Measurements from ENCODE around the gene CERS2. TPM values are rescaled to one million over a fixed set of nuclear protein-coding genes. Genes with fewer than 3 reads are reported as not detected.

The CERS2 gene
- total and polyA plus RNA-seq, 12 donors = 56.5 to 104 (median 76.8) TPM

DNA sequence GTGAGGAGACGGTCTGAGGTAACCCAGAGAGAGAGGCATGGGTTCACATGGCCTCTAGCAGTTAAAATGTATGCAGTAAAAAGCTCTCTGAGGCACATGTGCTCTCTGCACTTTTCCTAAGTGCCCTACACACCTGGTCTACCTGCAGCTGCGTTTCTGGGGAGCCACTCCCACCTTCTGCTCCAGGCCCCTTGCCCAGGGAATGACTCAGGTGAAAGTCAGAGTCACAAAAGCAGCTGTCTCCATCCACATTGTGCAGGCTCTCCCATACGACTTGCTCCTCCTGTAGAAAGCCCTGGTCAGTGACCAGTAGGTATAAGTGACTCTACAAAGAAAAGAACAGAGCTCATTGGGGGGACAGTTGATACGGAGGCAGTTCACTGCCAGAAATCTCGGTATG lies 23.3 kb upstream of the CERS2 start:
- intact Hi-C loops (cut with DNase I) = loop anchor here in 1 of 10 donors (2.0 kb wide), 1 partner anchor 19 kb away; no protein-coding TSS in a partner anchor
- TF ChIP-seq, protein P1, sequence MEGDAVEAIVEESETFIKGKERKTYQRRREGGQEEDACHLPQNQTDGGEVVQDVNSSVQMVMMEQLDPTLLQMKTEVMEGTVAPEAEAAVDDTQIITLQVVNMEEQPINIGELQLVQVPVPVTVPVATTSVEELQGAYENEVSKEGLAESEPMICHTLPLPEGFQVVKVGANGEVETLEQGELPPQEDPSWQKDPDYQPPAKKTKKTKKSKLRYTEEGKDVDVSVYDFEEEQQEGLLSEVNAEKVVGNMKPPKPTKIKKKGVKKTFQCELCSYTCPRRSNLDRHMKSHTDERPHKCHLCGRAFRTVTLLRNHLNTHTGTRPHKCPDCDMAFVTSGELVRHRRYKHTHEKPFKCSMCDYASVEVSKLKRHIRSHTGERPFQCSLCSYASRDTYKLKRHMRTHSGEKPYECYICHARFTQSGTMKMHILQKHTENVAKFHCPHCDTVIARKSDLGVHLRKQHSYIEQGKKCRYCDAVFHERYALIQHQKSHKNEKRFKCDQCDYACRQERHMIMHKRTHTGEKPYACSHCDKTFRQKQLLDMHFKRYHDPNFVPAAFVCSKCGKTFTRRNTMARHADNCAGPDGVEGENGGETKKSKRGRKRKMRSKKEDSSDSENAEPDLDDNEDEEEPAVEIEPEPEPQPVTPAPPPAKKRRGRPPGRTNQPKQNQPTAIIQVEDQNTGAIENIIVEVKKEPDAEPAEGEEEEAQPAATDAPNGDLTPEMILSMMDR (IDR thresholded peaks at IDR 0.05) = no peak
- Histone ChIP-seq H3K36me3 (peaks cover 0 to 64% (median 34%) of the 10 kb centered on the region in 9 donors), H3K27me3 (no peaks in the 10 kb centered on the region), H3K4me1 (peaks cover 6 to 49% (median 23%) of the 10 kb centered on the region in 9 donors), H3K9me3 (no peaks in the 10 kb centered on the region), H3K4me3 (no peak overlapping the region), H3K27ac (no peak overlapping the region)
- WGBS, 2 donors = 60 to 71% methylated on average over 5 of the region's 5 CpGs
- ATAC-seq (no peak), DNase-seq (no peak)

DNA sequence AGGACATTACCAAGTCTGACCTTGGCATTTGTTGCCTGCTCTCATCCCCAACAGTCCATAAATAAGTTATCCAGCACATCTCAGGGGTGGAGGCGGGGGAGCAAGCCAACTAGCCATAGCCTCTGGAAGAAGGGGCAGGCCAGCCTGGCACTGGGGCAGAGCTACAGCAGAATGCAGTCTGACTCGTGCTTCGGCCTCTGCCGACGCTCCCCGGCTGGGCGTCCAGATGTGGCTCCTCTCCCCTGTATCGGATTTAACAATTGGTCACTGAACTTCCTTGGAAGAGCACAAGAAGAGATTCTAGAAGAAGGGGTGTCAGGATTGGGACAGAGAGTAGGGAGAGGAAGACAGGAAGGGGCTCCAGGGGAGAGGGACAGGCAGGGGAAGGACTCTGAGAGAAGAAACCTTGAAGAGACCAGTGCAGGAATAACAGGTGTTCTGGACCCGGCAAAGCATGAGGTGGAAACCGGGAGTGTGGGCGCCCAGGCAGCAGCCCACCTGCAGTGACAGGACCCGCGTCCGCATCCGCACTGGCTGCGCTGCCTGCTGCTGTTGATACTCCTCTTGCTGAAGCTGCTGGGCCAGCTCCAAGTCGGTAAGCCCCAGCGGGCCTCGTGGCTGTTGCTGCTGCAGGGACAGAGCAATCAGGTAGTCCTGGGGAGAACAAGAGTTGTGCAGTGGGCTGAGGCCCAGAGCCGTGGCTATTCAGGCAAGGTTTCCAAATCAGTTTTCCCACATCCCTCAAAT lies 22.7 kb upstream of the CERS2 start:
- ATAC-seq = peak in 1 of 8 donors; percentile 8
- Histone ChIP-seq H3K27me3 (no peaks in the 10 kb centered on the region), H3K4me1 (peaks cover 2 to 43% (median 16%) of the 10 kb centered on the region in 9 donors), H3K4me3 (no peak overlapping the region), H3K27ac (no peak overlapping the region), H3K36me3 (peaks cover 0 to 60% (median 34%) of the 10 kb centered on the region in 9 donors), H3K9me3 (no peaks in the 10 kb centered on the region)
- DNase-seq = no peak
- intact Hi-C loops (cut with DNase I) = loop anchor here in 1 of 10 donors (2.0 kb wide), 1 partner anchor 18 kb away; no protein-coding TSS in a partner anchor
- TF ChIP-seq, protein P1 (IDR thresholded peaks at IDR 0.05) = no peak
- 86 to 89% methylated on average over 20 of the region's 20 CpGs for WGBS, 2 donors

DNA sequence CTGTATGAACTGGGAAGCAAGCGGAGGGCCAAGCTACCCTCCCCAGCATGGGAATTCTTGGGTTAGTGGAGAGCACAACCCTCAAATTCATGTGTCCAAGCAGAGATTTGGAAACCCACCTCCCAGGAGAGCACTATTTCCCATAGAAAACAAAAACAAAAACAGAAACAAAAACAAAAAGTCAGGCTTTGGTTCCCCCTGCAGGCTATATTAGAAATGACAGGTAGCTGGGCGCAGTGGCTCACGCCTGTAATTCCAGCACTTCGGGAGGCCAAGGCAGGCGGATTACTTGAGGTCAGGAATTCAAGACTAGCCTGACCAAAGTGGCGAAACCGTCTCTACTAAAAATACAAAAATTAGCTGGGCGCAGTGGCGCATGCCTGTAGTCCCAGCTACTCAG lies 21.3 kb upstream of the CERS2 start:
- Histone ChIP-seq H3K27ac (peak overlapping the region in 7 of 10 donors; percentile 17 to 62 (median 49)), H3K9me3 (no peaks in the 10 kb centered on the region), H3K36me3 (peaks cover 0 to 46% (median 28%) of the 10 kb centered on the region in 9 donors), H3K4me1 (peaks cover 0 to 31% (median 12%) of the 10 kb centered on the region in 9 donors), H3K4me3 (peak overlapping the region in 5 of 10 donors; percentile 14 to 41 (median 24)), H3K27me3 (no peaks in the 10 kb centered on the region)
- WGBS, 2 donors = 27 to 39% methylated on average over 9 of the region's 9 CpGs
- intact Hi-C loops (cut with DNase I) = loop anchor here in 1 of 10 donors (2.0 kb wide), 1 partner anchor 17 kb away; no protein-coding TSS in a partner anchor
- TF ChIP-seq, protein P1 (IDR thresholded peaks at IDR 0.05) = peak; percentile 64 to 90 (median 85)
- peak in 7 of 8 donors; percentile 16 to 76 (median 61) for ATAC-seq
- DNase-seq = no peak

DNA sequence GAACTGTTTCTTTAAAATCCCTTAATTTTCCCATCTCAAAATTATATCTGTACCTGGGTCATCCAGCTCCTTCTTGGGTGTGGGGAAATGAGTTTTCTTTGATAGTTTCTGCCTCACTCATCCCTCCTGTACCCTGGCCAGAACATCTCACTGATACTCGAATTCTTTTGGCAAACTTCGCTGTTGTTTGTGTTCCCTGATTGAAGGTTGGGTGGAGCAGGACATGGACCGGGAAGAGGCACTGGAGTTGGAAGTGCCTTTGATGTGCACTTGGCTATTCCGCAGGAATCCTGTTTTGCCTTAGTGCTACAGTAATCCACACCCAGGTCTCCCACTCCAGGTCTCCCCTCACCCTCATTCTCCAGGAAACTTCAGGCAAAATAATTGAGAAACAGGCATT lies 20.8 kb upstream of the CERS2 start:
- Histone ChIP-seq H3K9me3 (no peaks in the 10 kb centered on the region), H3K4me1 (peaks cover 0 to 27% (median 12%) of the 10 kb centered on the region in 9 donors), H3K27me3 (no peaks in the 10 kb centered on the region), H3K36me3 (peaks cover 0 to 41% (median 28%) of the 10 kb centered on the region in 9 donors), H3K4me3 (peak overlapping the region in 5 of 10 donors; percentile 14 to 41 (median 24)), H3K27ac (peak overlapping the region in 7 of 10 donors; percentile 17 to 62 (median 49))
- DNase-seq (no peak), ATAC-seq (peak in 5 of 8 donors; percentile 8 to 43 (median 14))
- intact Hi-C loops (cut with DNase I) = no loop called here
- WGBS, 2 donors = 37 to 47% methylated on average over 4 of the region's 4 CpGs
- TF ChIP-seq, protein P1 (IDR thresholded peaks at IDR 0.05) = no peak
